ENCODE results near the gene TTC9B.

The TTC9B gene

GRCh38 chr19:40247735-40248262, 29.6 kb upstream of the TTC9B start:
- no peak for DNase-seq (ENCODE audit: low read depth in 2 of 2)

- no peak for DNase-seq (ENCODE audit: low read depth in 2 of 2)
Measured at GRCh38 chr19:40247178-40247577, 29.0 kb upstream of the TTC9B start.

GRCh38 chr19:40246292-40247073, 28.3 kb upstream of the TTC9B start:
- DNase-seq (ENCODE audit: low read depth in 2 of 2): no peak

GRCh38 chr19:40245506-40246128, 27.4 kb upstream of the TTC9B start:
- DNase-seq (ENCODE audit: low read depth in 2 of 2): no peak

- DNase-seq (ENCODE audit: low read depth in 2 of 2): no peak
Measured at GRCh38 chr19:40244579-40245317, 26.6 kb upstream of the TTC9B start.

- DNase-seq (ENCODE audit: low read depth in 2 of 2): no peak
Measured at GRCh38 chr19:40243181-40243580, 25.0 kb upstream of the TTC9B start.

- no peak for DNase-seq (ENCODE audit: low read depth in 2 of 2)
Measured at GRCh38 chr19:40242480-40242879, 24.3 kb upstream of the TTC9B start.

- no peak for DNase-seq (ENCODE audit: low read depth in 2 of 2)
Measured at GRCh38 chr19:40241809-40242384, 23.7 kb upstream of the TTC9B start.

GRCh38 chr19:40241125-40241808, 23.1 kb upstream of the TTC9B start:
- DNase-seq (ENCODE audit: low read depth in 2 of 2): no peak

GRCh38 chr19:40240332-40240731, 22.1 kb upstream of the TTC9B start:
- DNase-seq (ENCODE audit: low read depth in 2 of 2): no peak

GRCh38 chr19:40239415-40240226, 21.4 kb upstream of the TTC9B start:
- no peak for DNase-seq (ENCODE audit: low read depth in 2 of 2)

GRCh38 chr19:40238775-40239174, 20.6 kb upstream of the TTC9B start:
- no peak for DNase-seq (ENCODE audit: low read depth in 2 of 2)

GRCh38 chr19:40237791-40238190, 19.6 kb upstream of the TTC9B start:
- no peak for DNase-seq (ENCODE audit: low read depth in 2 of 2)

GRCh38 chr19:40236366-40236765, 18.2 kb upstream of the TTC9B start:
- DNase-seq (ENCODE audit: low read depth in 2 of 2): no peak

- no peak for DNase-seq (ENCODE audit: low read depth in 2 of 2)
Measured at GRCh38 chr19:40236026-40236355, 17.8 kb upstream of the TTC9B start.

- DNase-seq (ENCODE audit: low read depth in 2 of 2): no peak
Measured at GRCh38 chr19:40235238-40236025, 17.2 kb upstream of the TTC9B start.

GRCh38 chr19:40234429-40235237, 16.4 kb upstream of the TTC9B start:
- DNase-seq (ENCODE audit: low read depth in 2 of 2): no peak

GRCh38 chr19:40233811-40234389, 15.7 kb upstream of the TTC9B start:
- DNase-seq (ENCODE audit: low read depth in 2 of 2): no peak

Measured in stimulated activated CD8-positive, alpha-beta memory T cell treated with anti-CD3 and anti-CD28 coated beads, Interleukin-7, amount 100 ng/mL, for 4 hours (primary cell).